Stimulated activated CD8-positive, alpha-beta memory T cell treated with anti-CD3 and anti-CD28 coated beads, Interleukin-7, amount 100 ng/mL, for 24 hours (primary cell): ENCODE data around the gene DPP6.

ENCODE experiments used
- DNase-seq: peaks from one replicate; pipeline ENCODE4 v3.0.0-alpha.2; 2020; ENCODE audit warnings: low read depth

DPP6 gene

DNA sequence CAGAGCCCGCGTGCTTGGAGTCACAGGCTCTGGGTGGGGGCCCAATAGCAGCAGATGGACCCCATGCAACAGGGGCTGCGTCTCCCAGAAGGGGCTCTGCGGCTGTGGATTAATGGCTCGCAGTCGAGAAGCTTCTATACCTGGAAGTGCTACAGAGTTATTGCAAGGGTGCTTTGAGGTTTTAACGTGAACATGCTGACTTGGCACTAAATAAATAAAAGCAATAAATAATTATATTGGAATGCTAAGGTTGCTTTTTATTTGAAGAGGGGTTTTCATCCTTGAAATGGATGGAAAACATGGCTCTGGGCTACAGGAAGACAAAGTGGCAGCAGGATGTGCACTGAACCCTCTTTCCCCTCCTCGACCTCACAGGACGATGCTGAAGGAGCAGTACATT, 828.3 kb downstream of the DPP6 start:
- no peak for DNase-seq

GRCh38 chr7:154881026-154881425, 828.8 kb downstream of the DPP6 start:
- DNase-seq: no peak

DNA sequence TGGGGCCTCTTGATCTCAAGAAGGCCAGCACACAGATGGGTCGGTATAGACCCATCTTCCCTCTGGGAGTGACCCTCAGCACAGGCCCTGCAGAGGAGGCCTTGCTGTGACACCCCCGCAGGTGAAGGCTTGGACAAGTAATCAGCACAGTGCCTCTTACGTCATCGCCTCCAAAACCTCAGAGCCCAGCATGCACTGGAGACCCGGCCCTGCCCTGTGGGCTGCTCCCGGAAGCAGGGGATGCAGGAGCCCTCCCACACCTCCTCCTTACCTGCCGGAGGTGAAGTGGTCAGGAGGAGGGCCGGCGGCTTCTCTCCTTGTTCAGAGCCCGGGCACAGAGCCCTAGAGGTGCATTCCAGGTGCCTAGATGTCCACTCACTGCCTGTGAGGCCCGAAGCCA, 829.3 kb downstream of the DPP6 start:
- no peak for DNase-seq

DNA sequence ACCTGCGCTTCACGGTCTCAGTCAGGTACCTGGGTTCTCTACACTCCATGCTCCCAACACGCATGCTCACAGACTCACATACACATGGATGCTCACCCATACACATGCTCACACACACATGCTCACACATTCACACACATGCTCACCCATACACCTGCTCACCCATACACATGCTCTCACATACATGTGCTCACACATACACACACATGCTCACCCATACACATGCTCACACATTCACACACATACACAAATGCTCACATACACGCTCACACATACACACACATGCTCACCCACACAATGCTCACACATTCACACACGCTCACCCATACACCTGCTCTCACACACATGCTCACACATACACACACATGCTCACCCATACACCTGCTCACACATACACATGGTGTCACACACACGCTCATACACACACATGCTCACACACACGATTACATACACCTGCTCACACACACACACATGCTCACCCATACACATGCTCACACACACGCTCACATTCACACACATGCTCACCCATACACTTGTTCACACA, 830.8 kb downstream of the DPP6 start:
- no peak for DNase-seq

DNA sequence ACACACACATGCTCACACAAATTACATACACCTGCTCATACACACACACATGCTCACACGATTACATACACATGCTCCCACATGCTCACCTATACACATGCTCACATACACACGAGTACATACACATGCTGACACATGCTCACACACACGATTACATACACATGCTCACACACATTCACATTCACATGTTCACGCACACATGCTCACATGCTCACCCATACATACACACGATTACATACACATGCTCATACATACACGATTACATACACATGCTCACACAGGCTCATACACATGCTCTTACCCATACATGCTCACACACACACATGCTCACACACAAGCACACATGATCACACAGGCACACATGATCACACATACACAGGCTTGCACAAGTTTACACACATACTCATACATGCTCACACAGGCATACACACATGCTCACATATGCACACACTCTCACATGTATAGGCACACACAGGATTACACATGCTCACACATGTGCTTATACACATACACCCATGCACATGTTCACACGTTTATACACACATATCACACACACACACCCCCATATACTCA, 832.2 kb downstream of the DPP6 start:
- DNase-seq: no peak

- no peak for DNase-seq
Measured at GRCh38 chr7:154886591-154886990, 834.4 kb downstream of the DPP6 start.

DNA sequence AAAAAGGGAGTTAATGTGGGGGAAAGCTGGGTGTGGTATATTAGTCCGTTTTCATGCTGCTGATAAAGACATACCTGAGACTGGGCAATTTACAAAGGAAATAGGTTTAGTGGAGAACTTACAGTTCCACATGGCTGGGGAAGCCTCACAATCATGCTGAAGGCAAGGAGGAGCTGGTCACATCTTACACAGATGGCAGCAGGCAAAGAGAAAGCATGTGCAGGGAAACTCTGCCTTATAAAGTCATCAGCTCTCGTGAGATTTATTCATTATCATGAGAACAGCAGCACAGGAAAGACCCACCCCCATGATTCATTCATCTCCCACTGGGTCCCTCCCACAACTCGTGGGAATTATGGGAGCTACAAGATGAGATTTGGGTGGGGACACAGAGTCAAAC, 836.5 kb downstream of the DPP6 start:
- no peak for DNase-seq

GRCh38 chr7:154892459-154892858, 840.3 kb downstream of the DPP6 start:
- DNase-seq: no peak

DNA sequence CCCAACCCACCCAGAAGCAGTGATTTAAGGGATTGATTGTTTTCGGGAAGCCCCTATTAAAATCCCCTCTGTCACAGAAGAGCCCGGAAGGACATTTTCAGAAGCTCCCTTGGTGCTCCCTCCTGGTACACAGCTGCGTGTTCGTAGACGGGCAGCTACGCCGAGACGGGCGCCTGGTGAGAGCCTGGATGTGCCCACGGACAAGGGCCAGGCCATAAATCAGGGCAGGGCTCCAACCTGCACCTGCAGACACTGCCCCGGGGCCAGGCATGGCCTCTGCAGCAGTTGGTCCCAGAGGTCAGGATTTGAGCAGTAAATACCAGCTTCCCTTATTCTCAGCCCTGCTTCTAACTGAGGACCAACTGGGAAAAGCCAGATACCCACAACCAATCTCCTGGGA, 843.9 kb downstream of the DPP6 start:
- no peak for DNase-seq

DNA sequence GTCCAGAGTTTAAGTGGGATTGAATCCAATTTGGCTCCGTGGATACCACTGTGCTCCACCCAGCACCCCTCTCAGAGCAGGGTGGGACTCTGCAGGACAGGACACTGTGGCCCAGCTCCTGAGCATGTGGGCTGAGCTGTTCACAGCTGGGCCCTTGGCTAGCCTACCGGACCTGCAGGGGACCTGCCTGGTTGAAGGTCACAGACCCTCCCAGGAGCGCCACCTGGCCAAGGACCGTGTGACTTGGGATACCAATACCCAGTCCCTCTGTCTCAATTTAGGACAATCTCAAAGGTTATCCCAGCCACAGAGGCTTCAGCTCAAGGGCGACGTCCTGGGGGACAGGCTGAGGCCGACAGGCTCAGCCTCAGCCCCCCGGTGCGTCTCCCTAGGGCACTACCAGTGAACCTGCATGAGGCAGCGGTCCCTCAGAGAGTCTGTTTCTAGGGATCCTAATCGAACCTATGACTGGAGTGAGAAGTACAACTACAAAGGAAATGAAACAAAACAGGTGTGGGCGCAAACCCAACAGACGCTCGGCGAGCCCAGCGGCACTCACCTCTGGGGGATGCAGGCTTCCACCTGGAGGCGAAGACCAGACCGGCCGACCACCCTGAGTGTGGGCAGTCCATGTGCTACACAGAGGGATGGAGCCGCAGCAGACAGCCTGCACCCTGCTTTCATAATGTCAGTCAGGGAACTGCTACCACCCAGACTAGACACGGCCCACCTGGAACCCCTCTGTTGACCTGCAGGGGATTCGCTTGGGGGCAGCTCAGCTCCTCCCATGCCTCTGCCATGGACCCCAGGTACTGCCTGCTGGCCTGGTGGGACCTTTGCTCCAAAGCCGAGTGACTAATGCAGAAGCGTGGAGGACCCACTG, 847.0 kb downstream of the DPP6 start:
- DNase-seq: no peak

GRCh38 chr7:154899862-154900261, 847.7 kb downstream of the DPP6 start:
- DNase-seq: no peak

- DNase-seq: no peak
Measured at GRCh38 chr7:154902600-154903082, 850.4 kb downstream of the DPP6 start.

- DNase-seq: no peak
Measured at GRCh38 chr7:154903083-154903731, 851.0 kb downstream of the DPP6 start.

GRCh38 chr7:154905146-154905545, 852.9 kb downstream of the DPP6 start:
- DNase-seq: no peak

GRCh38 chr7:154905615-154906014, 853.4 kb downstream of the DPP6 start:
- no peak for DNase-seq

DNA sequence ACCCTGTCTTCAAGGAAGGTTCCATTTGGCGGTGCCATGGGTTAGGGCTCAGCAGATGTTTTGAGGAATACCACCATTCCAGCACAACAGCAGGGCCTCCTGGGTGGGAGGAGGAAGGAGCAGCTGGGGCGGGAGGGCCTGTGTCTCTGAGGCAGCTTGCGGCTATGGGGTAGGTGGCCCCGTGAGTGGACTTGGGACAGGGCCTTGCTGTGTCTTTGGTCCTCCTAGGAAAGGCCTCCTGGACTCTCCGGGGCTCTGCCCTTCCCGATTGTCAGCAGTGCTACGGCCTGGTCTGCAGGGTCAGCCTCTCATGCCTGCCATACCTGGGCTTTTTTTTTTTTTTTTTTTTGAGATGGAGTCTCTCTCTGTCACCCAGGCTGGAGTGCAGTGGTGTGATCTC, 854.0 kb downstream of the DPP6 start:
- DNase-seq: no peak

DNA sequence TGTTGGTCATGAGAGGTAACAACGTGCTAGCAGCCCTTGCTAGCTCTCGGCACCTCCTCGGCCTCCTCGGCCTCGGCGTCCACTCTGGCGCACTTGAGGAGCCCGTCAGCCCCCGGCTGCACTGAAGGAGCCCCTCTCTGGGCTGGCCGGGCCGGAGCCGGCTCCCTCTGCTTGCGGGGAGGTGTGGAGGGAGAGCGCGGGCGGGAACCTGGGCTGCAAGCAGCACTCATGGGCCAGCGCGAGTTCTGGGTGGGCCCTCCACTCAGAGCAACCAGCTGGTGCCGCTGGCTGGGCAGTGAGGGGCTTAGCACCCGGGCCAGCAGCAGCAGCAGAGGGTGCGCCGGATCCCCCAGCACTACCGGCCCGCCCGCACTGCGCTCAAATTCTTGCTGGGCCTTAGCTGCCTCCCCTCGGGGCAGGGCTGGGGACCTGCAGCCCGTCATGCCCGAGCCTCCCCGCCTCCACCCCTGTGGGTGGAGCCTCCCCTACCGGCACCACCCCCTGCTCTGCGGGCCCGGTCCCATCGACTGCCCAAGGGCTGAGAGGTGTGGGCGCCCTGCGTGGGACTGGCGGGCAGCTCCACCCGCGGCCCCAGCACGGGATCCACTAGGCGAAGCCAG, 854.6 kb downstream of the DPP6 start:
- DNase-seq: no peak

DNA sequence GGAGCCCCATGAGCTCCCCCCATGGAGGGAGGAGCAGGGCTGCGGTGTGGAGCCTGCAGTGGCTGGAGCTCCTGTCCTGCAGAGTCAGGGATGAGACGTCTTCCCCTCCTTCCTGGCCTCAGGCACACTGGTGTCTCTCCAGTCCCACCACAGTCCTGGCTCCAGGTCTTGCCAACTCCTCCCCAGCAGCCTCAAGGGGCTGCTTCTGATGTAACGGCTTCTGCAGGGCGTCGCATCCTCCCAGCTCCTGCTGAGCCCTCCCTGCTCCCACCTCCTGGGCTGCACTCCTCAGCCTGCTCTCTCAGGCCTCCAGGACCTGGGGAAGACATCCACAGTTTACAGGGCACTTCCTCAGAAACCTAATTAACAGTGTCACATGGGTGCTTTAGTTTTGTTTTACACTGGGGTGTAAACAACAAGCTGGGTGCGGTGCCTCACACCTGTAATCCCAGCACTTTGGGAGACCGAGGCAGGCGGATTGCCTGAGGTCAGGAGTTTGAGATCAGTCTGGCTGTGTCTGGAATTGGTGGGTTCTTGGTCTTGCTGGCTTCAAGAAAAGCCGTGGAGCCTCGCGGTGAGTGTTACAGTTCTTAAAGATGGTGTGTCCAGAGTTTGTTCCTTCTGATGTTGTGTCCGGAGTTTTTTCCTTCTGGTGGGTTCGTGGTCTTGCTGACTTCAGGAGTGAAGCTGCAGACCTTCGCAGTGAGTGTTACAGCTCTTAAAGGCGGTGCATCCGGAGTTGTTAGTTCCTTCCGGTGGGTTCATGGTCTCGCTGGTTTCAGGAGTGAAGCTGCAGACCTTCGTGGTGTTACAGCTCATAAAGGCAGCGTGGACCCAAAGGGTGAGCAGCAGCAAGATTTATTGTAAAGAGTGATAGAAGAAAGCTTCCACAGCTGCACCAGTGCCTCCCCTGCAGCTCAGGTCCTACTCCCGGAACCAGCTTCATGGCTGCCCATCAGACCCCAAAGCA, 855.7 kb downstream of the DPP6 start:
- DNase-seq: no peak

DNA sequence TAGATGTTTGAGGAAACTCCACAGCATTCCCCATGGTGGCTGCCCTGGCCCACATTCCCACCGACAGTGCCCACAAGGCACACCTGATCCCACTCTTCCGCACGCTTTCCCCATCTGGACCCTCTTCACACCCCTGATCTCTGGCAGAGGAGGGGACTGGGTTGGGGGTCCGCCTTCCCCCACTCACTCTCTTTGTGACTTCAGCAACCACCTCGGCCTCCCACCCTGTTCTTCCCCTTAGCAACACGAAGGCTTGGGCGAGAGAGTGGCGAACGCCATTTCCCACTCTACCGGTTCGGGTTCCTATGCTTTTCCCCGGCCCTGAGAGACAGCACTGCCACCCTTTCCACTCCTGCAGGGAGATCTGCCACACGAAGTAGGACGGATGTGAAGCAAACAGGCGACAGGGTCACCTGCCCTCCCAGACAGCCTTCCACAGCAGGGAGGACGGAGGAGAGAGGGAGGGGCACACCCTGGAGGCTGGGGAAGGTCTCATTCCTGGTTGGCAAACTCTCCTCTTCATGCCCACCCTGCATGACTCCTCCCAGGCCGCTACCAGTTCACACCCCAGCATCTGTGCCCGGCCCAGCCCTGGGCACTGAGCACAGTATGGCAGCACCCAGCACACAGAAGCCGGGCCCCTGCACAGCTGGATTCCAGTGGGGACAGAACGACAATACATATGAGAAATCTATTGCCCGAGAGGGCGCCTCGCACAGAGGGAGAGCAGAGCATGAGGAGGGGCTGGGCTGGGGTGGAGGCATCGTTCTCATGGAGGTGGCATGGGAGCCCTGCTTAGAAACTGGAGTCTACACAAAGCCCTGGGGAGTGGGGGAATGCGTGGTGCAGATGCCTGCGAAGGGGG, 857.3 kb downstream of the DPP6 start:
- DNase-seq: no peak

DNA sequence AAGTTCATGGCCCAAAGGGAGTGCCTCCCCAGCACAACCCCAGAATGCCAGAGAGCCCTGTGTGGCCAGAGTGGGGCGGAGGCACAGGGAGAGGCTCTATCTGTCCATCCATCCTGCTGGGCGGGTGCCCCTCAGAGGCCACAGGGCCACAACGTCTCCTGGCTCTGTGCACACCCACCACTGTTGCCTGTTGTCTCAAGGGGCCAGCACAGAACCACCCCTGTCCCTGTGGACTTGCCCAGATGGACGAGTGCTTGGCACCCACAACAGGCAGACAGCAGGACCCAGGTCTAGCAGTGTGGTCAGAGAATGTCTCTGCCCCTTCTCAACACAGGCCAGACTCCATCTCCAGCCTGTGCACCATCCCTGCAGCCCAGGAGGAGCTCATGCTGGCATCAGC, 857.9 kb downstream of the DPP6 start:
- no peak for DNase-seq
